GM04503 (cell line): Measurements from ENCODE around the gene NCOA1.
"Not testable (repeated sequence)": the region's sequence is repeated elsewhere in the genome, so short reads cannot be mapped to it uniquely, and the experiment has no call there.

ENCODE experiments used
- DNase-seq: peaks from one replicate; pipeline ENCODE4 v3.0.0-alpha.2; 2012; ENCODE audit warnings: low read depth

The NCOA1 gene

GRCh38 chr2:24632172-24632571 lies 141.1 kb downstream of the NCOA1 start:
- DNase-seq: no peak

GRCh38 chr2:24635181-24635580 lies 144.1 kb downstream of the NCOA1 start:
- peak; percentile 34 for DNase-seq

- no peak for DNase-seq
These were observed 147.5 kb downstream of the NCOA1 start for GRCh38 chr2:24638568-24638967.

- no peak for DNase-seq
These were observed 151.3 kb downstream of the NCOA1 start for GRCh38 chr2:24642351-24642750.

- no peak for DNase-seq
These were observed 152.0 kb downstream of the NCOA1 start for GRCh38 chr2:24643051-24643450.

GRCh38 chr2:24644032-24644431 lies 153.0 kb downstream of the NCOA1 start:
- no peak for DNase-seq

GRCh38 chr2:24650997-24651642 lies 160.1 kb downstream of the NCOA1 start:
- no peak for DNase-seq

- no peak for DNase-seq
These were observed 160.6 kb downstream of the NCOA1 start for GRCh38 chr2:24651643-24652003.

- DNase-seq: no peak
These were observed 161.5 kb downstream of the NCOA1 start for GRCh38 chr2:24652265-24653182.

GRCh38 chr2:24657818-24658217 lies 166.8 kb downstream of the NCOA1 start:
- no peak for DNase-seq

GRCh38 chr2:24658531-24659202 lies 167.6 kb downstream of the NCOA1 start:
- DNase-seq: no peak

- DNase-seq: no peak
These were observed 168.8 kb downstream of the NCOA1 start for GRCh38 chr2:24659862-24660261.

GRCh38 chr2:24667542-24667941 lies 176.5 kb downstream of the NCOA1 start:
- DNase-seq: no peak

- no peak for DNase-seq
These were observed 180.2 kb downstream of the NCOA1 start for GRCh38 chr2:24671230-24671629.

- DNase-seq: no peak
These were observed 181.5 kb downstream of the NCOA1 start for GRCh38 chr2:24672589-24672988.

GRCh38 chr2:24675338-24675737 lies 184.3 kb downstream of the NCOA1 start:
- no peak for DNase-seq

GRCh38 chr2:24676493-24676892 lies 185.4 kb downstream of the NCOA1 start:
- no peak for DNase-seq

GRCh38 chr2:24678066-24678465 lies 187.0 kb downstream of the NCOA1 start:
- not testable (repeated sequence) for DNase-seq

- DNase-seq: no peak
These were observed 189.1 kb downstream of the NCOA1 start for GRCh38 chr2:24680196-24680595.

- no peak for DNase-seq
These were observed 191.2 kb downstream of the NCOA1 start for GRCh38 chr2:24682304-24682703.

- DNase-seq: no peak
These were observed 192.4 kb downstream of the NCOA1 start for GRCh38 chr2:24683408-24683807.

- no peak for DNase-seq
These were observed 199.5 kb downstream of the NCOA1 start for GRCh38 chr2:24690524-24690923.

- DNase-seq: no peak
These were observed 200.8 kb downstream of the NCOA1 start for GRCh38 chr2:24691806-24692205.
